HG02798 (cell line): ENCODE measurements around the gene SASH1.

Experiments
- ATAC-seq: cut with Tn5 transposase; IDR thresholded peaks from one replicate; pipeline ENCODE4 v1.9.1; 2021; ENCODE audit warnings: mild to moderate bottlenecking; ENCODE audit not compliant: unreplicated experiment, poor library complexity

Gene SASH1

GRCh38 chr6:148513145-148514071 is 170.8 kb downstream of the SASH1 start:
- no peak for ATAC-seq

GRCh38 chr6:148514091-148514845 is 171.6 kb downstream of the SASH1 start:
- ATAC-seq, result no peak

GRCh38 chr6:148516217-148516616 is 173.6 kb downstream of the SASH1 start:
- ATAC-seq, result no peak

- ATAC-seq, result no peak
Measured at GRCh38 chr6:148516617-148517016, 174.0 kb downstream of the SASH1 start.

- no peak for ATAC-seq
Measured at GRCh38 chr6:148517470-148517869, 174.8 kb downstream of the SASH1 start.

GRCh38 chr6:148518511-148519156 is 176.0 kb downstream of the SASH1 start:
- no peak for ATAC-seq

- peak; percentile 90 for ATAC-seq
Measured at GRCh38 chr6:148520109-148520841, 177.6 kb downstream of the SASH1 start.

- no peak for ATAC-seq
Measured at GRCh38 chr6:148521158-148521557, 178.5 kb downstream of the SASH1 start.

GRCh38 chr6:148521586-148521985 is 178.9 kb downstream of the SASH1 start:
- ATAC-seq, result no peak

GRCh38 chr6:148523048-148523447 is 180.4 kb downstream of the SASH1 start:
- no peak for ATAC-seq

GRCh38 chr6:148523551-148523950 is 180.9 kb downstream of the SASH1 start:
- no peak for ATAC-seq

GRCh38 chr6:148524471-148524882 is 181.8 kb downstream of the SASH1 start:
- ATAC-seq, result no peak

- no peak for ATAC-seq
Measured at GRCh38 chr6:148524976-148525375, 182.3 kb downstream of the SASH1 start.

GRCh38 chr6:148525453-148525852 is 182.8 kb downstream of the SASH1 start:
- ATAC-seq, result no peak

- ATAC-seq, result no peak
Measured at GRCh38 chr6:148526145-148526544, 183.5 kb downstream of the SASH1 start.

GRCh38 chr6:148528292-148528691 is 185.7 kb downstream of the SASH1 start:
- no peak for ATAC-seq

- ATAC-seq, result no peak
Measured at GRCh38 chr6:148529010-148529409, 186.4 kb downstream of the SASH1 start.

GRCh38 chr6:148530394-148530953 is 187.8 kb downstream of the SASH1 start:
- peak; percentile 91 for ATAC-seq

GRCh38 chr6:148530976-148531375 is 188.3 kb downstream of the SASH1 start:
- no peak for ATAC-seq

- no peak for ATAC-seq
Measured at GRCh38 chr6:148532698-148533097, 190.1 kb downstream of the SASH1 start.
